ENCODE data around the gene SLX4IP. TPM values are rescaled to one million over a fixed set of nuclear protein-coding genes. Genes with fewer than 3 reads are reported as not detected.

The SLX4IP gene
- polyA plus RNA-seq, 2 donors, result 1.2 to 4.4 TPM

- no peak overlapping the region for H3K4me3 ChIP-seq (ENCODE audit: low read depth in 1 of 2, low read length in 2 of 2)
- peak overlapping the region in 1 of 2 donors; percentile 3 for H3K27ac ChIP-seq (ENCODE audit: low read depth in 2 of 2, low read length in 1 of 2)
- no peaks in the 10 kb centered on the region for H3K9me3 ChIP-seq (ENCODE audit: control insufficient read depth in 2 of 2, insufficient read depth in 1 of 2, low read depth in 1 of 2, low read length in 1 of 2)
- peaks cover 2 to 3% of the 10 kb centered on the region in 2 donors for H3K4me1 ChIP-seq (ENCODE audit: control insufficient read depth in 2 of 2, insufficient read depth in 2 of 2, low read length in 1 of 2)
- no peaks in the 10 kb centered on the region for H3K36me3 ChIP-seq (ENCODE audit: control insufficient read depth in 2 of 2, insufficient read depth in 2 of 2, low read length in 1 of 2)
- 60 to 65% methylated on average over 3 of the region's 3 CpGs for WGBS, 2 donors
- H3K27me3 ChIP-seq (ENCODE audit: control insufficient read depth in 1 of 2, insufficient read depth in 2 of 2, low read length in 2 of 2), result no peaks in the 10 kb centered on the region
Observed at GRCh38 chr20:10549511-10549910, 114.4 kb downstream of the SLX4IP start.

GRCh38 chr20:10550204-10551118, 115.4 kb downstream of the SLX4IP start:
- Histone ChIP-seq H3K27ac (ENCODE audit: low read depth in 2 of 2, low read length in 1 of 2) (no peak overlapping the region), H3K9me3 (ENCODE audit: control insufficient read depth in 2 of 2, insufficient read depth in 1 of 2, low read depth in 1 of 2, low read length in 1 of 2) (no peaks in the 10 kb centered on the region), H3K27me3 (ENCODE audit: control insufficient read depth in 1 of 2, insufficient read depth in 2 of 2, low read length in 2 of 2) (no peaks in the 10 kb centered on the region), H3K4me3 (ENCODE audit: low read depth in 1 of 2, low read length in 2 of 2) (no peak overlapping the region), H3K36me3 (ENCODE audit: control insufficient read depth in 2 of 2, insufficient read depth in 2 of 2, low read length in 1 of 2) (no peaks in the 10 kb centered on the region), H3K4me1 (ENCODE audit: control insufficient read depth in 2 of 2, insufficient read depth in 2 of 2, low read length in 1 of 2) (peaks cover 2 to 3% of the 10 kb centered on the region in 2 donors)
- WGBS, 2 donors, result 75 to 88% methylated on average over 14 of the region's 14 CpGs

GRCh38 chr20:10551732-10552724, 116.9 kb downstream of the SLX4IP start:
- peaks cover 2 to 3% of the 10 kb centered on the region in 2 donors for H3K4me1 ChIP-seq (ENCODE audit: control insufficient read depth in 2 of 2, insufficient read depth in 2 of 2, low read length in 1 of 2)
- WGBS, 2 donors, result 79 to 85% methylated on average over 8 of the region's 8 CpGs

GRCh38 chr20:10553326-10553984, 118.3 kb downstream of the SLX4IP start:
- Histone ChIP-seq H3K9me3 (ENCODE audit: control insufficient read depth in 2 of 2, insufficient read depth in 1 of 2, low read depth in 1 of 2, low read length in 1 of 2) (no peaks in the 10 kb centered on the region), H3K27ac (ENCODE audit: low read depth in 2 of 2, low read length in 1 of 2) (no peak overlapping the region), H3K4me3 (ENCODE audit: low read depth in 1 of 2, low read length in 2 of 2) (no peak overlapping the region), H3K4me1 (ENCODE audit: control insufficient read depth in 2 of 2, insufficient read depth in 2 of 2, low read length in 1 of 2) (peaks cover 3% of the 10 kb centered on the region in 2 donors), H3K27me3 (ENCODE audit: control insufficient read depth in 1 of 2, insufficient read depth in 2 of 2, low read length in 2 of 2) (no peaks in the 10 kb centered on the region), H3K36me3 (ENCODE audit: control insufficient read depth in 2 of 2, insufficient read depth in 2 of 2, low read length in 1 of 2) (no peaks in the 10 kb centered on the region)
- 36 to 39% methylated on average over 5 of the region's 5 CpGs for WGBS, 2 donors

More at GRCh38 chr20:10551732-10552724, 116.9 kb downstream of the SLX4IP start:
- Histone ChIP-seq H3K9me3 (ENCODE audit: control insufficient read depth in 2 of 2, insufficient read depth in 1 of 2, low read depth in 1 of 2, low read length in 1 of 2) (no peaks in the 10 kb centered on the region), H3K27ac (ENCODE audit: low read depth in 2 of 2, low read length in 1 of 2) (no peak overlapping the region), H3K4me3 (ENCODE audit: low read depth in 1 of 2, low read length in 2 of 2) (no peak overlapping the region), H3K27me3 (ENCODE audit: control insufficient read depth in 1 of 2, insufficient read depth in 2 of 2, low read length in 2 of 2) (no peaks in the 10 kb centered on the region), H3K36me3 (ENCODE audit: control insufficient read depth in 2 of 2, insufficient read depth in 2 of 2, low read length in 1 of 2) (no peaks in the 10 kb centered on the region)

GRCh38 chr20:10554285-10554684, 119.2 kb downstream of the SLX4IP start:
- no peaks in the 10 kb centered on the region for H3K27me3 ChIP-seq (ENCODE audit: control insufficient read depth in 1 of 2, insufficient read depth in 2 of 2, low read length in 2 of 2)
- H3K4me3 ChIP-seq (ENCODE audit: low read depth in 1 of 2, low read length in 2 of 2), result no peak overlapping the region
- peaks cover under 1 to 5% of the 10 kb centered on the region in 2 donors for H3K4me1 ChIP-seq (ENCODE audit: control insufficient read depth in 2 of 2, insufficient read depth in 2 of 2, low read length in 1 of 2)
- H3K36me3 ChIP-seq (ENCODE audit: control insufficient read depth in 2 of 2, insufficient read depth in 2 of 2, low read length in 1 of 2), result no peaks in the 10 kb centered on the region
- no peak overlapping the region for H3K27ac ChIP-seq (ENCODE audit: low read depth in 2 of 2, low read length in 1 of 2)
- no peaks in the 10 kb centered on the region for H3K9me3 ChIP-seq (ENCODE audit: control insufficient read depth in 2 of 2, insufficient read depth in 1 of 2, low read depth in 1 of 2, low read length in 1 of 2)
- WGBS, 2 donors, result 61 to 66% methylated on average over 2 of the region's 2 CpGs

GRCh38 chr20:10555393-10555792, 120.3 kb downstream of the SLX4IP start:
- H3K4me1 ChIP-seq (ENCODE audit: control insufficient read depth in 2 of 2, insufficient read depth in 2 of 2, low read length in 1 of 2), result peaks cover 0 to 3% of the 10 kb centered on the region in 2 donors
- H3K27me3 ChIP-seq (ENCODE audit: control insufficient read depth in 1 of 2, insufficient read depth in 2 of 2, low read length in 2 of 2), result no peaks in the 10 kb centered on the region
- H3K27ac ChIP-seq (ENCODE audit: low read depth in 2 of 2, low read length in 1 of 2), result peak overlapping the region in 1 of 2 donors; percentile 41
- no peaks in the 10 kb centered on the region for H3K9me3 ChIP-seq (ENCODE audit: control insufficient read depth in 2 of 2, insufficient read depth in 1 of 2, low read depth in 1 of 2, low read length in 1 of 2)
- H3K4me3 ChIP-seq (ENCODE audit: low read depth in 1 of 2, low read length in 2 of 2), result no peak overlapping the region
- H3K36me3 ChIP-seq (ENCODE audit: control insufficient read depth in 2 of 2, insufficient read depth in 2 of 2, low read length in 1 of 2), result no peaks in the 10 kb centered on the region
- 90 to 94% methylated on average over 3 of the region's 3 CpGs for WGBS, 2 donors

GRCh38 chr20:10555865-10556308, 120.8 kb downstream of the SLX4IP start:
- Histone ChIP-seq H3K27me3 (ENCODE audit: control insufficient read depth in 1 of 2, insufficient read depth in 2 of 2, low read length in 2 of 2) (no peaks in the 10 kb centered on the region), H3K9me3 (ENCODE audit: control insufficient read depth in 2 of 2, insufficient read depth in 1 of 2, low read depth in 1 of 2, low read length in 1 of 2) (no peaks in the 10 kb centered on the region), H3K36me3 (ENCODE audit: control insufficient read depth in 2 of 2, insufficient read depth in 2 of 2, low read length in 1 of 2) (no peaks in the 10 kb centered on the region), H3K4me1 (ENCODE audit: control insufficient read depth in 2 of 2, insufficient read depth in 2 of 2, low read length in 1 of 2) (peaks cover 0 to 3% of the 10 kb centered on the region in 2 donors), H3K27ac (ENCODE audit: low read depth in 2 of 2, low read length in 1 of 2) (peak overlapping the region; percentile 41 to 65), H3K4me3 (ENCODE audit: low read depth in 1 of 2, low read length in 2 of 2) (no peak overlapping the region)
- 62 to 71% methylated on average over 5 of the region's 5 CpGs for WGBS, 2 donors

GRCh38 chr20:10556519-10557083, 121.5 kb downstream of the SLX4IP start:
- Histone ChIP-seq H3K4me3 (ENCODE audit: low read depth in 1 of 2, low read length in 2 of 2) (no peak overlapping the region), H3K27me3 (ENCODE audit: control insufficient read depth in 1 of 2, insufficient read depth in 2 of 2, low read length in 2 of 2) (no peaks in the 10 kb centered on the region), H3K9me3 (ENCODE audit: control insufficient read depth in 2 of 2, insufficient read depth in 1 of 2, low read depth in 1 of 2, low read length in 1 of 2) (no peaks in the 10 kb centered on the region), H3K36me3 (ENCODE audit: control insufficient read depth in 2 of 2, insufficient read depth in 2 of 2, low read length in 1 of 2) (no peaks in the 10 kb centered on the region), H3K27ac (ENCODE audit: low read depth in 2 of 2, low read length in 1 of 2) (peak overlapping the region; percentile 72 to 91), H3K4me1 (ENCODE audit: control insufficient read depth in 2 of 2, insufficient read depth in 2 of 2, low read length in 1 of 2) (peaks cover 0 to 3% of the 10 kb centered on the region in 2 donors)
- WGBS, 2 donors, result 55 to 75% methylated on average over 2 of the region's 2 CpGs
